Measurements from ENCODE around the gene THOC5.
"Not testable (repeated sequence)": the region's sequence is repeated elsewhere in the genome, so short reads cannot be mapped to it uniquely, and the experiment has no call there.

THOC5 gene

DNA sequence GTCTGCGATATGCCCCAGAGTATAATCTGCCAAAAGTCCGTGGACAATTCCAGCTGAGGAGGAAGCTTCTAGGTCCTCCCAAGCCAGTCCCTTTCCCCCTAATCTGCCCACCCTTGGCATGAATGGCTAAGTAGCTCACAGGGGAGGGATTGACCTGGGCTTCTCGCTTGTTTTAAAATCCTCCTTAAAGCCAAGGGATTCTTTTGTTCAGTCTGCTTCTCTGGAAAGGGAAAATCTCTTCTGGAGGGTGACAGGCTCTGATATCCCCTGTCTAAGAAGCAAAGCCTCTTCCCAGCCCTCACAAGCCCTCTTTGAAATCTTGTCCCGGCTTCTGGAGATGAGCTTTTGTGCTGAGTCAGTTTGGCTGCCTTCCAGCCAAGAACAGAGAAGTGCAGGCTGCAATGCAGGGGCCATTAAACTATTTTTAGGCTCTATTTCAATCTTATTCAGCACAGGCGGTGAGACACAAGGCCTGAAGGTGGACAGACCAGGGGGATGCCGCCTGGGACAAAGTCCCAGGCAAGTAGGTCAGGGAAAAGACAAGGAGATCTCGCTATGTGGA lies 49.7 kb downstream of the THOC5 start:
- peaks cover 47% of the 10 kb centered on the region for H3K36me3 Mint-ChIP-seq
- H3K27me3 Mint-ChIP-seq, result no peaks in the 10 kb centered on the region
- no peak overlapping the region for H3K27ac Mint-ChIP-seq
- no peak overlapping the region for H3K4me3 Mint-ChIP-seq
- ATAC-seq, result no peak
- no peaks in the 10 kb centered on the region for H3K9me3 Mint-ChIP-seq
- H3K4me1 Mint-ChIP-seq, result no peaks in the 10 kb centered on the region

- H3K27me3 Mint-ChIP-seq, result no peaks in the 10 kb centered on the region
- no peaks in the 10 kb centered on the region for H3K4me1 Mint-ChIP-seq
- H3K36me3 Mint-ChIP-seq, result peaks cover 32% of the 10 kb centered on the region
- H3K27ac Mint-ChIP-seq, result no peak overlapping the region
- ATAC-seq, result no peak
- H3K9me3 Mint-ChIP-seq, result peaks cover 3% of the 10 kb centered on the region
- no peak overlapping the region for H3K4me3 Mint-ChIP-seq
These were observed 53.7 kb downstream of the THOC5 start for GRCh38 chr22:29499852-29500251.

- no peak for ATAC-seq
- peaks cover 17% of the 10 kb centered on the region for H3K36me3 Mint-ChIP-seq
- H3K27me3 Mint-ChIP-seq, result no peaks in the 10 kb centered on the region
- H3K9me3 Mint-ChIP-seq, result peaks cover 6% of the 10 kb centered on the region
- peaks cover 21% of the 10 kb centered on the region for H3K4me1 Mint-ChIP-seq
- no peak overlapping the region for H3K27ac Mint-ChIP-seq
- no peak overlapping the region for H3K4me3 Mint-ChIP-seq
These were observed 59.9 kb downstream of the THOC5 start for GRCh38 chr22:29493636-29494035.

DNA sequence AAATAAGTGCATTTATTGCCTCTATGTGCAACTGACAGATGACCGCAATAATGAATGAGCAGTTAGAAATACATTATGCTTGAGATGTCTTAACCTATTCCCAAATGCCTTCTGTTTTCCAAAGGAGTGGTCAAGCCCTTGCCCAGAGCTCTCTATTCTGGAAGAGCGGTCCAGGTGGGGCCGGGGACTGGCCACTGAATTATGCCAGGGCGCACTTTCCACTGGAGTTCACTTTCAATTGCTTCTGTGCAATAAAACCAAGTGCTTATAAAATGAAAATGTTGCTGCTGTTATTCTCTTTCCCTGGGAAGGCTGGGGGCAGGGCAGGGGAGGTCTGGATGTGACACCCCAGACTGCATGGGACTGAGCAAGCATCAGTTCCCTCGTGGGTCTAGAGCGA lies 62.5 kb downstream of the THOC5 start:
- Mint-ChIP-seq H3K36me3 (peaks cover 17% of the 10 kb centered on the region), H3K27me3 (peaks cover 8% of the 10 kb centered on the region), H3K9me3 (peaks cover 6% of the 10 kb centered on the region), H3K27ac (no peak overlapping the region), H3K4me1 (peaks cover 37% of the 10 kb centered on the region), H3K4me3 (no peak overlapping the region)
- ATAC-seq, result no peak

GRCh38 chr22:29489127-29489780 lies 64.3 kb downstream of the THOC5 start:
- H3K36me3 Mint-ChIP-seq, H3K9me3 Mint-ChIP-seq: not testable (repeated sequence)
- H3K4me3 Mint-ChIP-seq, result peak overlapping the region; percentile 0
- H3K27me3 Mint-ChIP-seq, result peaks cover 10% of the 10 kb centered on the region
- peak; percentile 69 for ATAC-seq
- peak overlapping the region; percentile 31 for H3K27ac Mint-ChIP-seq
- peaks cover 37% of the 10 kb centered on the region for H3K4me1 Mint-ChIP-seq

DNA sequence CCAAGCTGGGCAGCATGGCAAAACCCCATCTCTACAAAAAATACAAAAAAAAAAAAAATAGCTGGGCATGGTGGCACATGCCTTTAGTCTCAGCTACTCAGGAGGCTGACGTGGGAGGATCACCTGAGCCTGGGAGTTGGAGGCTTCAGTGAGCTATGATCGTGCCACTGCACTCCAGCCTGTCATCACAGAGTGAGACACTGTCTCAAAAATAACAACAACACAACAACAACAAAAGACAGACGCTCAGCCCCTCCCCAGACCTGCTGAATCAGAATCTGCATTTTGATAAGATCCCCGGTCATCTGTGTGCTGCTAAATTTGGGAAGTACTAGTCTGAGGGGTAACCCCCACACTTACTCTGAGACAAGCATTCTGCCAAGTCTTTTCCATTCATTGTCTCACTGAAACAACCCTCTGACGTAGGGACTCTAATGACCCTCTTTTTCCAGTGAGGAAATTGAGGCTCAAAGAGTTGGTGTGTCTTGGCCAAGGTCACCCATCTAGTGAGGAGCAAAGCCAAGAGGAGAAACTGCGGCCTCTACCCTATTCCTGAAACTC lies 66.1 kb downstream of the THOC5 start:
- peak; percentile 60 for ATAC-seq
- Mint-ChIP-seq H3K27ac (no peak overlapping the region), H3K36me3 (no peaks in the 10 kb centered on the region), H3K27me3 (peaks cover 21% of the 10 kb centered on the region), H3K9me3 (no peaks in the 10 kb centered on the region), H3K4me3 (no peak overlapping the region), H3K4me1 (peaks cover 37% of the 10 kb centered on the region)

GRCh38 chr22:29485448-29485847 lies 68.1 kb downstream of the THOC5 start:
- H3K27me3 Mint-ChIP-seq, result peaks cover 38% of the 10 kb centered on the region
- no peaks in the 10 kb centered on the region for H3K9me3 Mint-ChIP-seq
- H3K36me3 Mint-ChIP-seq, result no peaks in the 10 kb centered on the region
- no peak for ATAC-seq
- H3K27ac Mint-ChIP-seq, result no peak overlapping the region
- no peak overlapping the region for H3K4me3 Mint-ChIP-seq
- peaks cover 42% of the 10 kb centered on the region for H3K4me1 Mint-ChIP-seq

- peaks cover 44% of the 10 kb centered on the region for H3K27me3 Mint-ChIP-seq
- no peaks in the 10 kb centered on the region for H3K9me3 Mint-ChIP-seq
- ATAC-seq, result no peak
- H3K36me3 Mint-ChIP-seq, result no peaks in the 10 kb centered on the region
- peaks cover 37% of the 10 kb centered on the region for H3K4me1 Mint-ChIP-seq
- H3K4me3 Mint-ChIP-seq, result no peak overlapping the region
- H3K27ac Mint-ChIP-seq, result no peak overlapping the region
These were observed 68.9 kb downstream of the THOC5 start for GRCh38 chr22:29484642-29485041.

DNA sequence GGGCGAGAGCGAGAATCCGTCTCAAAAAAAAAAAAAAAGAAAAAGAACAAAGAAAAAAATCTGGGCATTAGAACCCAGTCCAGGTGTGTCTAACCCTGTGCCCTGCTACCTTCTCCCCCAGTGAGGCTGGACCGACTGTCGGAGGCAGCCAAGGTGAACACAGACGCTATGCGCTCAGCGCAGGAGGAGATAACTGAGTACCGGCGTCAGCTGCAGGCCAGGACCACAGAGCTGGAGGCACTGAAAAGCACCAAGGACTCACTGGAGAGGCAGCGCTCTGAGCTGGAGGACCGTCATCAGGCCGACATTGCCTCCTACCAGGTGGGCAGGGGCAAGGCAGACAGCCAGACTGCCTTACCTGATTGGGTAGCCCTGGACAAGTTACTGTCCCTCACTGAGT lies 70.3 kb downstream of the THOC5 start:
- no peak for ATAC-seq
- no peaks in the 10 kb centered on the region for H3K9me3 Mint-ChIP-seq
- peaks cover 58% of the 10 kb centered on the region for H3K27me3 Mint-ChIP-seq
- no peaks in the 10 kb centered on the region for H3K36me3 Mint-ChIP-seq
- H3K4me1 Mint-ChIP-seq, result peaks cover 38% of the 10 kb centered on the region
- H3K27ac Mint-ChIP-seq, result no peak overlapping the region
- no peak overlapping the region for H3K4me3 Mint-ChIP-seq

DNA sequence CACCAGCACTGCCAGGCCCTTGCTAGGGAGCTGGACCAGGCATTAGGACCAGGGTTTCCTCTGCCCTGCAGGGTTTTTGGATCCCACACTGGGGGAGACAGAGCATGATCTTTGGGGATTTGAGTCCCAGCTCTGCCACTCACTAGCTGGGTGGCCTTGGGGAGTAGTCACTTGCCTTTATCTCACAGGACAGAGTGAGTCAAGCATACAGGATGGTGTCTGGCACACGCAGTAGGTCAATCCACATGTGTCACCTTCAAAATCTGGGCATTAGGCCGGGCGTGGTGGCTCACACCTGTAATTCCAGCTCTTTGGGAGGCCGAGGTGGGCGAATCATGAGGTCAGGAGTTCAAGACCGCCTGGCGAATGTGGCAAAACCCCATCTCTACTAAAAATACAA lies 70.8 kb downstream of the THOC5 start:
- Mint-ChIP-seq H3K9me3 (no peaks in the 10 kb centered on the region), H3K36me3 (no peaks in the 10 kb centered on the region), H3K27ac (no peak overlapping the region), H3K4me1 (peaks cover 39% of the 10 kb centered on the region), H3K27me3 (peaks cover 63% of the 10 kb centered on the region), H3K4me3 (no peak overlapping the region)
- no peak for ATAC-seq

- no peaks in the 10 kb centered on the region for H3K36me3 Mint-ChIP-seq
- peaks cover 63% of the 10 kb centered on the region for H3K27me3 Mint-ChIP-seq
- H3K4me1 Mint-ChIP-seq, result peaks cover 37% of the 10 kb centered on the region
- H3K27ac Mint-ChIP-seq, result no peak overlapping the region
- H3K4me3 Mint-ChIP-seq, result no peak overlapping the region
- ATAC-seq, result no peak
- H3K9me3 Mint-ChIP-seq, result no peaks in the 10 kb centered on the region
These were observed 71.3 kb downstream of the THOC5 start for GRCh38 chr22:29482253-29482652.

DNA sequence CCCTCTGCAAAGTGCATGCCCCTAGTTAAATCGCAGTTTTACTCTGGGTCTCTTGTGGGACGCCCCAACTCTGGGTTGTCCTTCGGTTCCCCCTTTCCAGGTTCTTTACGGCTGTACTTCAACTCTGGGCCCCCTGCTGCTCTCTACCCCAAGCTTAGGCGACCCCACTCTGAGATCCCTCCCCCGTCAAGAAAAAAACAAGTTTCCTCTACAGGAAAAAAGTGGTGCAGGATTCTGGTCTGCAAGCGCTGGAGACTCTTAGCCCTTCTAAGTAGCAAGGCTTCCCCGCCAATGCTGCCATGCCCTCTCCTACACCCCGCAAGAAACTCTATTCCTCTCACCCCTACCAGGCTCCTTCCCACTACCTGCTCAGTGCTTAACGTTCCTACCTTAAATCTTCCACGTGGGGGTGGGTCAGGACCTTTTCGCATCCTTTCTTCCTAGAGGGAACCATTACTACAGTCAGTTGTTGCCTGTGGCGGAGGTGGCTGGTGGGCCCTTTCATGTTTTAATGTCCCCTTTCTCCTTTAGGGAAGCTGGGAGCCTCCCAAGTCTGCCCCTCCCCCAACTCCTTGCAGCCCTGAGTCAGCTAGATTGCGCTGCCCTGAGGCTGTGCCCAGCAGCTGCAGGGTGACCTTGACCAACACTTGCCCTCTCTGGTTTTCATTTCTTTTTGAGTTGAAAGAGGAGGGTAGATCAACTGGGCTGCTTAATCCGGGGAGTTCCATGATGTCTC lies 72.1 kb downstream of the THOC5 start:
- H3K4me3 Mint-ChIP-seq, result peak overlapping the region; percentile 27
- no peak overlapping the region for H3K27ac Mint-ChIP-seq
- no peaks in the 10 kb centered on the region for H3K9me3 Mint-ChIP-seq
- H3K4me1 Mint-ChIP-seq, result peaks cover 39% of the 10 kb centered on the region
- no peaks in the 10 kb centered on the region for H3K36me3 Mint-ChIP-seq
- no peak for ATAC-seq
- H3K27me3 Mint-ChIP-seq, result peaks cover 60% of the 10 kb centered on the region

DNA sequence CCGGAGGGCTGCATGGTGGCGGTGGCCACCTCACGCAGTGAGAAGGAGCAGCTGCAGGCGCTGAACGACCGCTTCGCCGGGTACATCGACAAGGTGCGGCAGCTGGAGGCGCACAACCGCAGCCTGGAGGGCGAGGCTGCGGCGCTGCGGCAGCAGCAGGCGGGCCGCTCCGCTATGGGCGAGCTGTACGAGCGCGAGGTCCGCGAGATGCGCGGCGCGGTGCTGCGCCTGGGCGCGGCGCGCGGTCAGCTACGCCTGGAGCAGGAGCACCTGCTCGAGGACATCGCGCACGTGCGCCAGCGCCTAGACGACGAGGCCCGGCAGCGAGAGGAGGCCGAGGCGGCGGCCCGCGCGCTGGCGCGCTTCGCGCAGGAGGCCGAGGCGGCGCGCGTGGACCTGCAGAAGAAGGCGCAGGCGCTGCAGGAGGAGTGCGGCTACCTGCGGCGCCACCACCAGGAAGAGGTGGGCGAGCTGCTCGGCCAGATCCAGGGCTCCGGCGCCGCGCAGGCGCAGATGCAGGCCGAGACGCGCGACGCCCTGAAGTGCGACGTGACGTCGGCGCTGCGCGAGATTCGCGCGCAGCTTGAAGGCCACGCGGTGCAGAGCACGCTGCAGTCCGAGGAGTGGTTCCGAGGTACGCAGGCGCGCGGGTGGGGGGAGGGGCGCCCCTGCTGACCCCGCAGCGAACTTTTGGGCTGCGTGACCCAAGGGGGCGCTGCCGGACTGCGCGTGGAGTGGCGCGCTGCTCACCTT lies 72.9 kb downstream of the THOC5 start:
- peak overlapping the region; percentile 27 for H3K4me3 Mint-ChIP-seq

GRCh38 chr22:29480262-29480511 lies 73.4 kb downstream of the THOC5 start:
- Mint-ChIP-seq H3K27me3 (peaks cover 53% of the 10 kb centered on the region), H3K9me3 (no peaks in the 10 kb centered on the region), H3K4me1 (peaks cover 51% of the 10 kb centered on the region), H3K4me3 (no peak overlapping the region), H3K27ac (no peak overlapping the region), H3K36me3 (no peaks in the 10 kb centered on the region)
- ATAC-seq, result no peak

More for the DNA sequence above, 72.9 kb downstream of the THOC5 start:
- no peaks in the 10 kb centered on the region for H3K36me3 Mint-ChIP-seq
- H3K27me3 Mint-ChIP-seq, result peaks cover 53% of the 10 kb centered on the region
- H3K4me1 Mint-ChIP-seq, result peaks cover 46% of the 10 kb centered on the region
- ATAC-seq, result no peak
- no peaks in the 10 kb centered on the region for H3K9me3 Mint-ChIP-seq
- H3K27ac Mint-ChIP-seq, result no peak overlapping the region

Measured in stimulated activated memory B cell treated with anti-CD40 and anti-IgM and Interleukin-4, amounts not matched to agents 10 μg/mL and 1 μg/mL and 100 μg/mL, for 72 hours (primary cell).